Measurements from ENCODE around the gene SFSWAP.
A peak's percentile ranks its signal among the peaks of the same experiment; 100 is the strongest.

The SFSWAP gene

DNA sequence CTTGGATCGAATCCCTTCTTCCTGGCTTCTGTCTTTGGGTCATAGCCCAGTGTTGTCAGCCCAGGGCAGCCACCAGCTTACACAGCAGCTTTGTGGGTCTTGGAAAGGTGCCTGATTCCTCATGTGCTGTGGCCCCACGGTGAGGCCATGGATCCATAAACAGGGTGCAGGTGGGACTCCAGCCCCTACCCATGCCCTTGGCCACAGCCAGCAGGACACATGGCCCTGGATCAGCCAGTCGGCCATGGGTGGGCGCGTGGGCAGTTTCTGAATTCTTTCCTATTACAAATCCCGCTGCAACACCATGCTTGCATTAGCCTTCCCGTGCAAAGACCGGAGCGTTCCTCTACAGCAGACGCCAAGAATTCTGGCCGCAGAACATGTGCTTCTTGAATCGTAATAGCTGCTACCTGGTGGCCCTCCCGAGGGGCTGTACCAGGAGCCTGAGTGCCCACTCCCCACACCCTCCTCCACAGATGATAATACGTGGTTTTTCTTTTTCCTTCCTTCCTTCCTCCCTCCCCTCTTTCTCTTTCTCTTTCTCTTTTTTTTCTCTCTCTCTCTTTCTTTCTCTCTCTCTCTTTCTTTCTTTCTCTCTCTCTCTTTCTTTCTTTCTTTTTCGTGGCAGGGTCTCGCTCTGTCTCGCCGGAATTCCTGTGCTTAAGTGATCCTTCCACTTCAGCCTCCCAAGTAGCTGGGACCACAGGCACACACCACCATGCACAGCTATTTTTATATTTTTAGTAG, 114.4 kb downstream of the SFSWAP start:
- TF ChIP-seq, protein P1, sequence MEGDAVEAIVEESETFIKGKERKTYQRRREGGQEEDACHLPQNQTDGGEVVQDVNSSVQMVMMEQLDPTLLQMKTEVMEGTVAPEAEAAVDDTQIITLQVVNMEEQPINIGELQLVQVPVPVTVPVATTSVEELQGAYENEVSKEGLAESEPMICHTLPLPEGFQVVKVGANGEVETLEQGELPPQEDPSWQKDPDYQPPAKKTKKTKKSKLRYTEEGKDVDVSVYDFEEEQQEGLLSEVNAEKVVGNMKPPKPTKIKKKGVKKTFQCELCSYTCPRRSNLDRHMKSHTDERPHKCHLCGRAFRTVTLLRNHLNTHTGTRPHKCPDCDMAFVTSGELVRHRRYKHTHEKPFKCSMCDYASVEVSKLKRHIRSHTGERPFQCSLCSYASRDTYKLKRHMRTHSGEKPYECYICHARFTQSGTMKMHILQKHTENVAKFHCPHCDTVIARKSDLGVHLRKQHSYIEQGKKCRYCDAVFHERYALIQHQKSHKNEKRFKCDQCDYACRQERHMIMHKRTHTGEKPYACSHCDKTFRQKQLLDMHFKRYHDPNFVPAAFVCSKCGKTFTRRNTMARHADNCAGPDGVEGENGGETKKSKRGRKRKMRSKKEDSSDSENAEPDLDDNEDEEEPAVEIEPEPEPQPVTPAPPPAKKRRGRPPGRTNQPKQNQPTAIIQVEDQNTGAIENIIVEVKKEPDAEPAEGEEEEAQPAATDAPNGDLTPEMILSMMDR (IDR thresholded peaks at IDR 0.05; ENCODE audit: extremely low read depth, insufficient read depth, missing control alignments): no peak
- no peak for DNase-seq (ENCODE audit: low spot score)
- in situ Hi-C loops (cut with MboI; ENCODE audit: low pct_unique_long_range_greater_than_20kb, low sequenced_read_pairs, unreplicated experiment): no loop called here

DNA sequence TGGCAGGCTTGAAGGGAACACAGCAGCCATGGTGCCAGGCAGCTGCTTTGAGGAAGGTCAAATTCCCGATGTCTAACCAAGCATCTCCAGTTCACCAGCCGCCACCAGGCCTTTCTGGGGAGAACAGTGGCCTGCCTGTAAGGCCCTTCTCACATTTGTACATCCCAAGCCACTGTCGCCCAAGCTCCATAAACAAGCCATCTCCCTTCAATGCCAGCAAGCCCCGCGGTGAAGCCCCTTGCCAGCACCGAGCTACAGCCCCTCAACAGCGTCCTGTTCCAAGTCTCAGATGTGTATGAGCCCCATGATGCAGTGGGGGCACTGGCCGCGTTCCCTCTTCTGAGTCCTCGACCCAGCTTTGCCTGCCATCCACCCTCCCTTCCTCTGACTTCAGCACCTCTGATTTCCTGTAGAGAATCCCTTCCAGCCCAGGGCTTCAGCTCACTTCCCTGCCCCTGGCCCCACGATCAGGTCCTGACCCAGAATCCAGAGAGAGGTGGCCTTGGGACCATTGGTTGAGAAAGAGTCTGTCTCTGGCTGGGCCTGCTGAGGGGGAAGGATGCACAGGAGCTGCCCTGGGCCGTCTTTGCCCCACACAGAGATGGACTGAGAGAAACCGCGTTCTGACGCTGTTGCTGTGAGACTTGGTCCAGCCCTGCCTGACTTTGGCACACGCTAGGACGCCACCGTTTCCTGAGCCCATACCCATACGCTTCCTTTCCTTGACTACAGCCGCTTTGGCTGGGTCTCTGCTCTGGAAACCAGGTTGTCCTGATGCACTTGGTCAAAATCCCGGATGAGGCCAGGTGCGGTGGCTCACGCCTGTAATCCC, 115.4 kb downstream of the SFSWAP start:
- no peak for DNase-seq (ENCODE audit: low spot score)
- TF ChIP-seq, protein P1 (IDR thresholded peaks at IDR 0.05; ENCODE audit: extremely low read depth, insufficient read depth, missing control alignments): no peak
- in situ Hi-C loops (cut with MboI; ENCODE audit: low pct_unique_long_range_greater_than_20kb, low sequenced_read_pairs, unreplicated experiment): no loop called here

DNA sequence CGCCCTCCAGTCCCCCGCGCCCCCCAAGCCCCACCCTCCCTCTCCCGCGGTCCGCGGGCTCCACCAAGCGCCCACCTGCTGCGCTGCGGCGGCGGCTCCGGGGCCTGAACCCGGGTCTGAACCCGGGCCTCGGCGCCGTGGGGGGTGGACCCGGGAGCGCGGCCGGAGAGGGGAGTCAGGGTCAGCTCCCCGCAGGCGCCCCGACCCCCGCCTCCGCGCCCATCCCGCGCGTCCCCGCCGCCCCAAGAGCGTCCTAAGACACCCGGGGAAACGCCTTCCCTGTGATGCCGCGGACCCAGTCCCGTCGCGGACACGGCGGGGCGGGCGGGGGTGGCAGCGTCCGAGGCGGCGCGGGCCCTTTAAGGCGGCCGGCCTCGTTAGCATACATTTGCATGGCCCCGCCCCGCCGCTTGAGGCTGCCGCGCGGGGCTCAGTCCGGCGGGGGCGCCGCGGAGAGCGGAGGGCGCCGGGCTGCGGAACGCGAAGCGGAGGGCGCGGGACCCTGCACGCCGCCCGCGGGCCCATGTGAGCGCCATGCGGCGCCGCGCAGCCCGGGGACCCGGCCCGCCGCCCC, 117.2 kb downstream of the SFSWAP start, which contains the start of gene MMP17:
Gene MMP17 (plus strand): TSS at position 433 of the 574 bp plus-strand sequence. CDS start 102 bp downstream, at position 535.
- in situ Hi-C loops (cut with MboI; ENCODE audit: low pct_unique_long_range_greater_than_20kb, low sequenced_read_pairs, unreplicated experiment): no loop called here
- peak; percentile 82 for DNase-seq (ENCODE audit: low spot score)
- TF ChIP-seq, protein P1 (IDR thresholded peaks at IDR 0.05; ENCODE audit: extremely low read depth, insufficient read depth, missing control alignments): peak; percentile 70

DNA sequence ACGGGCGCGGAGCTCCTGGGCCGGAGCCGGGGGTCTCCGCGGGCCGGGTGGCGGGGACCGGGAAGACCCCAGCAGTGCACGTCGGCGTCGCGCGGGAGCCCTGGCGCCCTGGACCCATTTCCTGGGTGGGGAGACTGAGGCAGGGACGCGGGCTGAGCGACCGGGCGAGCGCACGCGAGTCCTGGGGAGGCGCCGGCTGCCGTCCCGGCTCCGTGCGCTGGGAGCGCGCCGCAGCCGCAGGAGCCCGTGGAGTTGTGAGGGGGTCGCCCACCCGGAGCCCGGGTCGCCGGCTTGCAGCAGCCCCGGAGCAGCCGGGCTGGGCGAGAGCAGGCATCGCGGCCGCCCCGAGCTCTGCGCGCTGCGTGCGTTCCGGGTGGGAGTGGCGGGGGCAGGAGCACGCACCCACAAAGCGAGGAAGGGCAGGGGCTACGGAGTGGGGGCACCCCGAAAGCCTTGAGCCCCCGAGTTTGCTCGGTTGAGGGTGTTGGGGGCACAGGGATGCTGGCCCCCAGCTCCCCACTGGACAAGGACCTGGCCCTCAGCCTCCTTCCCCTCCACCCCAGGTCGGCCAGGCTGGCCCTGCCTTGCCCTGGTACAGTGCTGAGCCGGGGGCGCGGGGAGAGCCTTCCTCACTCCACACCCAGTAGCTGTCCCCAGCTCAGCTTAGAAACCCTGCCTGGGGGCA, 117.9 kb downstream of the SFSWAP start:
- peak; percentile 54 for DNase-seq (ENCODE audit: low spot score)
- TF ChIP-seq, protein P1 (IDR thresholded peaks at IDR 0.05; ENCODE audit: extremely low read depth, insufficient read depth, missing control alignments): no peak
- in situ Hi-C loops (cut with MboI; ENCODE audit: low pct_unique_long_range_greater_than_20kb, low sequenced_read_pairs, unreplicated experiment): no loop called here

DNA sequence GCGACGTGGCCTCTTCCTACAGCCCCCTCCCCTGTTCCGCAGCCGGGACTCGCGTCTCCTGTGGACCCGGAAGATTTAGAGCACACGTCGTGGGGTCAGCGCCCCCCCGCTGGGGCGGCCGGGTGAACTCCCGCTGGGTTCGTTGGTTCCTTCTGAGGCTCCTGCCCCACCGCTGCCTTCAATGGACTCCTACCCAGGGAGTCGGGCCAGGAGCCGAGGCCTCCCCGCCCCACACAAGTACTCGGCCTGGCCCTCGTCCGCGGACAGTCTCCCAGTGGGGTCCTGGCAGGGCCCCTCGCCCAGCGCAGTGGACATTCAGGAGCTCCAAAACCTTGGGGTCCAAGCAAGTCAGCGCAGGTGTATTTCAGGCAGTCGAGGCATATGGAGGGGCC, 118.5 kb downstream of the SFSWAP start:
- DNase-seq (ENCODE audit: low spot score): no peak
- TF ChIP-seq, protein P1 (IDR thresholded peaks at IDR 0.05; ENCODE audit: extremely low read depth, insufficient read depth, missing control alignments): no peak
- in situ Hi-C loops (cut with MboI; ENCODE audit: low pct_unique_long_range_greater_than_20kb, low sequenced_read_pairs, unreplicated experiment): no loop called here

DNA sequence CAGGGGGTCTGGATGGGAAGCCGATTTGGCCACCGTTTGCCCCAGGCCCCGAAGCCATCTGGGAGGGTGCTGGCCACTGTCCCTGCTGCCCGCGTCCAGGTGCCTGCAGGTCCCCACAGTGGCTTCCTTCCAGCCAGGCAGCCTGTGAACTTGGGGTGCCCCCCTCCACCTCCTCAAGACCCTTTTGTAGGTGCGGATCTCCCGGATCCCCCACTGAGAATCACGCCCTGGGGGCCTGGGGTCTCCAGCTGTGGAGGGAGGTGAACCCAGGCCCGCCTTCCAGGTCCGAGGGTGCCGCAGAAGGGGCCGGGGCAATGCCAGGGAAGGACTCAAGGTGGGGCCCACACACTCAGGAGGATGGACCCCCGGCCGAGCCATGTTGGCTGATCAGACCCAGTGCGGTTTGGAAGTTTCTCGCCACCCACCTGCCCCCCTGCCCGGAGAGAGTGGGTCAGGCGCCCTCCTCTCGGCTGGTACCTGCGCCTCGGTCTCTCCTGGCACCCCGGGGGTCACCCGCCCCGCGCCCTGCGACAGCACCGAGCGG, 119.0 kb downstream of the SFSWAP start:
- TF ChIP-seq, protein P1 (IDR thresholded peaks at IDR 0.05; ENCODE audit: extremely low read depth, insufficient read depth, missing control alignments): no peak

More for the DNA sequence above, 119.0 kb downstream of the SFSWAP start:
- in situ Hi-C loops (cut with MboI; ENCODE audit: low pct_unique_long_range_greater_than_20kb, low sequenced_read_pairs, unreplicated experiment): no loop called here
- DNase-seq (ENCODE audit: low spot score): no peak
